Daoy (cell line): Measurements from ENCODE around the gene FGD6. TPM values are rescaled to one million over a fixed set of nuclear protein-coding genes. Genes with fewer than 3 reads are reported as not detected.
"Not testable (repeated sequence)": the region's sequence is repeated elsewhere in the genome, so short reads cannot be mapped to it uniquely, and the experiment has no call there.

Source experiments
- DNase-seq: peaks from one replicate; pipeline ENCODE4 v3.0.0-alpha.2; 2015; ENCODE audit warnings: low read depth
- total RNA-seq: library from RNA; depleted of rRNA; stranded (reverse); fragments of >200 nt; shearing (Covaris generic); gene quantifications from 2 replicates; pipeline ENCODE4 v1.2.3, GENCODE V29; 2014; rRNA removed

FGD6 gene
- total RNA-seq, result 12.3 and 13.9 TPM in 2 replicates

- DNase-seq, result peak; percentile 99
Measured at GRCh38 chr12:95217377-95218149, at the start of gene FGD6, which contains the start of gene VEZT. FGD6 (minus strand) TSS chr12:95217467; CDS start chr12:95217240, 227 bp downstream. VEZT (plus strand) TSS chr12:95217807; CDS start chr12:95217851, 44 bp downstream.

GRCh38 chr12:95266254-95266653 lies 49.0 kb upstream of the FGD6 start:
- DNase-seq, result no peak

- DNase-seq, result no peak
Measured at GRCh38 chr12:95265765-95266164, 48.5 kb upstream of the FGD6 start.

- DNase-seq, result peak; percentile 18
Measured at GRCh38 chr12:95262808-95263207, 45.5 kb upstream of the FGD6 start.

GRCh38 chr12:95261109-95261508 lies 43.8 kb upstream of the FGD6 start:
- no peak for DNase-seq

GRCh38 chr12:95259368-95259767 lies 42.1 kb upstream of the FGD6 start:
- DNase-seq, result no peak

- DNase-seq, result no peak
Measured at GRCh38 chr12:95258803-95259202, 41.5 kb upstream of the FGD6 start.

- peak; percentile 12 for DNase-seq
Measured at GRCh38 chr12:95258151-95258550, 40.9 kb upstream of the FGD6 start.

GRCh38 chr12:95257541-95257940 lies 40.3 kb upstream of the FGD6 start:
- DNase-seq, result no peak

GRCh38 chr12:95253386-95253785 lies 36.1 kb upstream of the FGD6 start:
- DNase-seq, result no peak

GRCh38 chr12:95248604-95249360 lies 31.5 kb upstream of the FGD6 start:
- no peak for DNase-seq

- no peak for DNase-seq
Measured at GRCh38 chr12:95248095-95248494, 30.8 kb upstream of the FGD6 start.

GRCh38 chr12:95244350-95244749 lies 27.1 kb upstream of the FGD6 start:
- no peak for DNase-seq

- DNase-seq, result no peak
Measured at GRCh38 chr12:95243497-95244183, 26.4 kb upstream of the FGD6 start.

GRCh38 chr12:95241761-95242506 lies 24.7 kb upstream of the FGD6 start:
- DNase-seq, result no peak

- not testable (repeated sequence) for DNase-seq
Measured at GRCh38 chr12:95241138-95241537, 23.9 kb upstream of the FGD6 start.

- DNase-seq, result no peak
Measured at GRCh38 chr12:95240556-95240955, 23.3 kb upstream of the FGD6 start.

- not testable (repeated sequence) for DNase-seq
Measured at GRCh38 chr12:95239835-95240234, 22.6 kb upstream of the FGD6 start.

GRCh38 chr12:95239216-95239615 lies 21.9 kb upstream of the FGD6 start:
- DNase-seq, result no peak

- DNase-seq, result no peak
Measured at GRCh38 chr12:95238150-95238549, 20.9 kb upstream of the FGD6 start.

- DNase-seq, result no peak
Measured at GRCh38 chr12:95237315-95237714, 20.0 kb upstream of the FGD6 start.

- not testable (repeated sequence) for DNase-seq
Measured at GRCh38 chr12:95235621-95236020, 18.4 kb upstream of the FGD6 start.
